Measurements from ENCODE around the gene KCNMB4. TPM values are rescaled to one million over a fixed set of nuclear protein-coding genes. Genes with fewer than 3 reads are reported as not detected.

Gene KCNMB4
- total RNA-seq, 1 experiment from 2014 or later = 0.13 TPM

- in situ Hi-C loops (cut with HindIII; ENCODE audit: low pct_unique_long_range_greater_than_20kb, low sequenced_read_pairs) (no loop called here), intact Hi-C loops (cut with micrococcal nuclease; ENCODE audit: unreplicated experiment) (no loop called here)
- no peaks in the 10 kb centered on the region; the same call in 1 of the 2 replicates for H3K27me3 ChIP-seq (ENCODE audit: control insufficient read depth, insufficient read depth, low read length)
- DNase-seq (ENCODE audit: low read depth, low spot score) = no peak
- H3K4me3 ChIP-seq (ENCODE audit: low read depth in 2 of 2, low read length in 2 of 2) = no peak overlapping the region
- no peaks in the 10 kb centered on the region for H3K36me3 ChIP-seq (ENCODE audit: control insufficient read depth, insufficient read depth, low read length)
- CTCF ChIA-PET = no interaction called here
- H3K4me1 ChIP-seq (ENCODE audit: control insufficient read depth, insufficient read depth, low read length) = no peaks in the 10 kb centered on the region
- H3K9me3 ChIP-seq (ENCODE audit: control insufficient read depth, insufficient read depth, low read depth, low read length) = no peaks in the 10 kb centered on the region
- POLR2A ChIA-PET = no interaction called here
- BruUV-seq (replicated peaks) = no TSS peak
- H3K27ac ChIP-seq (ENCODE audit: low read length) = no peak overlapping the region
- TF ChIP-seq, protein P1, sequence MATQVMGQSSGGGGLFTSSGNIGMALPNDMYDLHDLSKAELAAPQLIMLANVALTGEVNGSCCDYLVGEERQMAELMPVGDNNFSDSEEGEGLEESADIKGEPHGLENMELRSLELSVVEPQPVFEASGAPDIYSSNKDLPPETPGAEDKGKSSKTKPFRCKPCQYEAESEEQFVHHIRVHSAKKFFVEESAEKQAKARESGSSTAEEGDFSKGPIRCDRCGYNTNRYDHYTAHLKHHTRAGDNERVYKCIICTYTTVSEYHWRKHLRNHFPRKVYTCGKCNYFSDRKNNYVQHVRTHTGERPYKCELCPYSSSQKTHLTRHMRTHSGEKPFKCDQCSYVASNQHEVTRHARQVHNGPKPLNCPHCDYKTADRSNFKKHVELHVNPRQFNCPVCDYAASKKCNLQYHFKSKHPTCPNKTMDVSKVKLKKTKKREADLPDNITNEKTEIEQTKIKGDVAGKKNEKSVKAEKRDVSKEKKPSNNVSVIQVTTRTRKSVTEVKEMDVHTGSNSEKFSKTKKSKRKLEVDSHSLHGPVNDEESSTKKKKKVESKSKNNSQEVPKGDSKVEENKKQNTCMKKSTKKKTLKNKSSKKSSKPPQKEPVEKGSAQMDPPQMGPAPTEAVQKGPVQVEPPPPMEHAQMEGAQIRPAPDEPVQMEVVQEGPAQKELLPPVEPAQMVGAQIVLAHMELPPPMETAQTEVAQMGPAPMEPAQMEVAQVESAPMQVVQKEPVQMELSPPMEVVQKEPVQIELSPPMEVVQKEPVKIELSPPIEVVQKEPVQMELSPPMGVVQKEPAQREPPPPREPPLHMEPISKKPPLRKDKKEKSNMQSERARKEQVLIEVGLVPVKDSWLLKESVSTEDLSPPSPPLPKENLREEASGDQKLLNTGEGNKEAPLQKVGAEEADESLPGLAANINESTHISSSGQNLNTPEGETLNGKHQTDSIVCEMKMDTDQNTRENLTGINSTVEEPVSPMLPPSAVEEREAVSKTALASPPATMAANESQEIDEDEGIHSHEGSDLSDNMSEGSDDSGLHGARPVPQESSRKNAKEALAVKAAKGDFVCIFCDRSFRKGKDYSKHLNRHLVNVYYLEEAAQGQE (IDR thresholded peaks at IDR 0.05; ENCODE audit: insufficient read depth in 1 of 2, low read depth in 2 of 2, low read length in 1 of 2) = no peak
- TF ChIP-seq TCF7L2 (IDR thresholded peaks at IDR 0.05; ENCODE audit: low read depth, low read length) = no peak
- TF ChIP-seq, protein P2, sequence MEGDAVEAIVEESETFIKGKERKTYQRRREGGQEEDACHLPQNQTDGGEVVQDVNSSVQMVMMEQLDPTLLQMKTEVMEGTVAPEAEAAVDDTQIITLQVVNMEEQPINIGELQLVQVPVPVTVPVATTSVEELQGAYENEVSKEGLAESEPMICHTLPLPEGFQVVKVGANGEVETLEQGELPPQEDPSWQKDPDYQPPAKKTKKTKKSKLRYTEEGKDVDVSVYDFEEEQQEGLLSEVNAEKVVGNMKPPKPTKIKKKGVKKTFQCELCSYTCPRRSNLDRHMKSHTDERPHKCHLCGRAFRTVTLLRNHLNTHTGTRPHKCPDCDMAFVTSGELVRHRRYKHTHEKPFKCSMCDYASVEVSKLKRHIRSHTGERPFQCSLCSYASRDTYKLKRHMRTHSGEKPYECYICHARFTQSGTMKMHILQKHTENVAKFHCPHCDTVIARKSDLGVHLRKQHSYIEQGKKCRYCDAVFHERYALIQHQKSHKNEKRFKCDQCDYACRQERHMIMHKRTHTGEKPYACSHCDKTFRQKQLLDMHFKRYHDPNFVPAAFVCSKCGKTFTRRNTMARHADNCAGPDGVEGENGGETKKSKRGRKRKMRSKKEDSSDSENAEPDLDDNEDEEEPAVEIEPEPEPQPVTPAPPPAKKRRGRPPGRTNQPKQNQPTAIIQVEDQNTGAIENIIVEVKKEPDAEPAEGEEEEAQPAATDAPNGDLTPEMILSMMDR (IDR thresholded peaks at IDR 0.05) = no peak
- ATAC-seq = no peak
Observed at GRCh38 chr12:70403826-70404225, 37.7 kb downstream of the KCNMB4 start.

GRCh38 chr12:70408004-70408790 lies 42.1 kb downstream of the KCNMB4 start:
- H3K9me3 ChIP-seq (ENCODE audit: control insufficient read depth, insufficient read depth, low read depth, low read length) = no peaks in the 10 kb centered on the region
- no peaks in the 10 kb centered on the region for H3K4me1 ChIP-seq (ENCODE audit: control insufficient read depth, insufficient read depth, low read length)
- TF ChIP-seq TCF7L2 (IDR thresholded peaks at IDR 0.05; ENCODE audit: low read depth, low read length) = no peak
- TF ChIP-seq, protein P1 (IDR thresholded peaks at IDR 0.05; ENCODE audit: insufficient read depth in 1 of 2, low read depth in 2 of 2, low read length in 1 of 2) = no peak
- no peak for TF ChIP-seq SIN3A (IDR thresholded peaks at IDR 0.05; ENCODE audit: borderline replicate concordance, insufficient read depth, low read depth, low read length)
- TF ChIP-seq, protein P2 (IDR thresholded peaks at IDR 0.05) = no peak
- no peak for TF ChIP-seq POLR2AphosphoS5 (IDR thresholded peaks at IDR 0.05; ENCODE audit: low read depth, low read length)
- in situ Hi-C loops (cut with HindIII; ENCODE audit: low pct_unique_long_range_greater_than_20kb, low sequenced_read_pairs) = no loop called here
- DNase-seq (ENCODE audit: low read depth, low spot score) = no peak
- CTCF ChIA-PET = no interaction called here
- intact Hi-C loops (cut with micrococcal nuclease; ENCODE audit: unreplicated experiment) = no loop called here
- H3K27me3 ChIP-seq (ENCODE audit: control insufficient read depth, insufficient read depth, low read length) = peaks cover 9% of the 10 kb centered on the region; the same call in 1 of the 2 replicates
- no peak overlapping the region for H3K27ac ChIP-seq (ENCODE audit: low read length)
- H3K36me3 ChIP-seq (ENCODE audit: control insufficient read depth, insufficient read depth, low read length) = no peaks in the 10 kb centered on the region
- no TSS peak for BruUV-seq (replicated peaks)
- H3K4me3 ChIP-seq (ENCODE audit: low read depth in 2 of 2, low read length in 2 of 2) = no peak overlapping the region
- no peak for ATAC-seq
- POLR2A ChIA-PET = interaction anchor here (0.6 kb wide), 1 partner anchor 633 kb away, joined by 4 read pairs; no protein-coding TSS in a partner anchor
